IPS-20b (cell line): ENCODE data around the gene SNAPC5.

Source experiments
- H3K27ac ChIP-seq: one replicate; pipeline ENCODE4 v1.5.1; 2013; ENCODE audit warnings: low read length
- H3K27me3 ChIP-seq: 2 replicates; pipeline ENCODE4 v1.6.1; 2013; ENCODE audit warnings: mild to moderate bottlenecking, low read length, inconsistent platforms; ENCODE audit not compliant: insufficient read depth
- H3K36me3 ChIP-seq: 2 replicates; pipeline ENCODE4 v1.6.1; 2013; ENCODE audit warnings: low read depth, mild to moderate bottlenecking, inconsistent platforms, low read length, moderate library complexity; ENCODE audit not compliant: insufficient read depth
- H3K4me1 ChIP-seq: 2 replicates; pipeline ENCODE4 v1.6.1; 2013; ENCODE audit warnings: mild to moderate bottlenecking, control low read depth, inconsistent platforms, low read length, moderate library complexity; ENCODE audit not compliant: insufficient read depth
- H3K4me3 ChIP-seq: 2 replicates; pipeline ENCODE4 v1.5.1; 2013; ENCODE audit warnings: mild to moderate bottlenecking, low read length, inconsistent platforms
- H3K9ac ChIP-seq: 2 replicates; pipeline ENCODE4 v1.6.1; 2013; ENCODE audit warnings: low read depth, mild to moderate bottlenecking, inconsistent platforms, low read length, moderate library complexity
- H3K9me3 ChIP-seq: 2 replicates; pipeline ENCODE4 v1.6.1; 2013; ENCODE audit warnings: mild to moderate bottlenecking, low read depth, low read length, inconsistent platforms; ENCODE audit not compliant: insufficient read depth

The SNAPC5 gene

GRCh38 chr15:66497502-66498455, at the start of gene SNAPC5:
Gene SNAPC5, minus strand, starts transcription at chr15:66497762. Its CDS starts 31 bp downstream, at chr15:66497731.
- Histone ChIP-seq H3K9me3 (no peaks in the 10 kb centered on the region), H3K4me3 (peak within 1 kb of the TSS; percentile 94), H3K9ac (peak within 1 kb of the TSS; percentile 98), H3K27me3 (no peaks in the 10 kb centered on the region), H3K4me1 (no peaks in the 10 kb centered on the region), H3K27ac (peak within 1 kb of the TSS; percentile 95), H3K36me3 (peaks cover 80% of the 10 kb centered on the region)

GRCh38 chr15:66545255-66545654, 47.7 kb upstream of the SNAPC5 start:
- no peak overlapping the region for H3K27ac ChIP-seq
- no peaks in the 10 kb centered on the region for H3K9me3 ChIP-seq
- no peak overlapping the region for H3K4me3 ChIP-seq
- H3K4me1 ChIP-seq, result no peaks in the 10 kb centered on the region
- H3K27me3 ChIP-seq, result no peaks in the 10 kb centered on the region
- H3K9ac ChIP-seq, result no peak overlapping the region
- peaks cover 65% of the 10 kb centered on the region for H3K36me3 ChIP-seq

- Histone ChIP-seq H3K4me1 (no peaks in the 10 kb centered on the region), H3K9me3 (no peaks in the 10 kb centered on the region), H3K36me3 (peaks cover 68% of the 10 kb centered on the region), H3K27me3 (no peaks in the 10 kb centered on the region), H3K27ac (no peak overlapping the region), H3K4me3 (no peak overlapping the region), H3K9ac (no peak overlapping the region)
Measured at GRCh38 chr15:66542896-66543295, 45.3 kb upstream of the SNAPC5 start.

- Histone ChIP-seq H3K4me1 (no peaks in the 10 kb centered on the region), H3K9me3 (no peaks in the 10 kb centered on the region), H3K36me3 (peaks cover 89% of the 10 kb centered on the region), H3K9ac (no peak overlapping the region), H3K27ac (no peak overlapping the region), H3K4me3 (no peak overlapping the region), H3K27me3 (no peaks in the 10 kb centered on the region)
Measured at GRCh38 chr15:66535056-66535455, 37.5 kb upstream of the SNAPC5 start.

GRCh38 chr15:66524838-66525237, 27.3 kb upstream of the SNAPC5 start:
- H3K9ac ChIP-seq, result no peak overlapping the region
- no peaks in the 10 kb centered on the region for H3K9me3 ChIP-seq
- no peaks in the 10 kb centered on the region for H3K27me3 ChIP-seq
- H3K4me1 ChIP-seq, result no peaks in the 10 kb centered on the region
- H3K4me3 ChIP-seq, result no peak overlapping the region
- H3K27ac ChIP-seq, result no peak overlapping the region
- peaks cover 95% of the 10 kb centered on the region for H3K36me3 ChIP-seq

GRCh38 chr15:66523926-66524325, 26.4 kb upstream of the SNAPC5 start:
- H3K27me3 ChIP-seq, result no peaks in the 10 kb centered on the region
- no peak overlapping the region for H3K9ac ChIP-seq
- no peak overlapping the region for H3K4me3 ChIP-seq
- H3K9me3 ChIP-seq, result no peaks in the 10 kb centered on the region
- no peaks in the 10 kb centered on the region for H3K4me1 ChIP-seq
- no peak overlapping the region for H3K27ac ChIP-seq
- peaks cover 92% of the 10 kb centered on the region for H3K36me3 ChIP-seq

- H3K27ac ChIP-seq, result no peak overlapping the region
- no peaks in the 10 kb centered on the region for H3K27me3 ChIP-seq
- peaks cover 84% of the 10 kb centered on the region for H3K36me3 ChIP-seq
- peaks cover 6% of the 10 kb centered on the region for H3K4me1 ChIP-seq
- no peak overlapping the region for H3K9ac ChIP-seq
- H3K9me3 ChIP-seq, result no peaks in the 10 kb centered on the region
- H3K4me3 ChIP-seq, result no peak overlapping the region
Measured at GRCh38 chr15:66515901-66516322, 18.4 kb upstream of the SNAPC5 start.

- Histone ChIP-seq H3K9ac (no peak overlapping the region), H3K27me3 (no peaks in the 10 kb centered on the region), H3K36me3 (peaks cover 78% of the 10 kb centered on the region), H3K4me3 (no peak overlapping the region), H3K27ac (no peak overlapping the region), H3K9me3 (no peaks in the 10 kb centered on the region), H3K4me1 (peaks cover 6% of the 10 kb centered on the region)
Measured at GRCh38 chr15:66514586-66514985, 17.0 kb upstream of the SNAPC5 start.

- H3K27ac ChIP-seq, result no peak overlapping the region
- H3K27me3 ChIP-seq, result no peaks in the 10 kb centered on the region
- H3K9ac ChIP-seq, result no peak overlapping the region
Measured at GRCh38 chr15:66508293-66508883, 10.8 kb upstream of the SNAPC5 start.

GRCh38 chr15:66505818-66506217, 8.3 kb upstream of the SNAPC5 start:
- H3K4me3 ChIP-seq, result peak overlapping the region; percentile 85
- H3K27ac ChIP-seq, result no peak overlapping the region
- no peaks in the 10 kb centered on the region for H3K9me3 ChIP-seq
- no peaks in the 10 kb centered on the region for H3K27me3 ChIP-seq
- H3K36me3 ChIP-seq, result peaks cover 47% of the 10 kb centered on the region
- no peaks in the 10 kb centered on the region for H3K4me1 ChIP-seq
- H3K9ac ChIP-seq, result peak overlapping the region; percentile 99

More at GRCh38 chr15:66508293-66508883, 10.8 kb upstream of the SNAPC5 start:
- Histone ChIP-seq H3K4me3 (no peak overlapping the region), H3K36me3 (peaks cover 41% of the 10 kb centered on the region), H3K9me3 (no peaks in the 10 kb centered on the region), H3K4me1 (no peaks in the 10 kb centered on the region)

- Histone ChIP-seq H3K4me1 (no peaks in the 10 kb centered on the region), H3K36me3 (peaks cover 47% of the 10 kb centered on the region), H3K4me3 (peak overlapping the region; percentile 85), H3K9me3 (no peaks in the 10 kb centered on the region), H3K9ac (peak overlapping the region; percentile 99), H3K27me3 (no peaks in the 10 kb centered on the region), H3K27ac (peak overlapping the region; percentile 77)
Measured at GRCh38 chr15:66505430-66505811, 7.9 kb upstream of the SNAPC5 start.
